CD4-positive, alpha-beta T cell (primary cell): Measurements from ENCODE around the gene PEBP1. TPM values are rescaled to one million over a fixed set of nuclear protein-coding genes. Genes with fewer than 3 reads are reported as not detected.
A peak's percentile ranks its signal among the peaks of the same experiment; 100 is the strongest.

Experiments
- ATAC-seq: fragments of 200-7000 bp; cut with Tn5 transposase; one replicate; pipeline ENCODE4 v1.10.0; 2022; ENCODE audit warnings: mild to moderate bottlenecking; ENCODE audit not compliant: poor library complexity
- CTCF ChIA-PET: fragments of 350-600 bp; sonication (Branson Sonifier 250); formaldehyde crosslinking; loops from one replicate; lab custom pipeline; 2021; ENCODE audit warnings: antibody characterized with exemption, inconsistent platforms; lab: Charles Lee
- POLR2A ChIA-PET: fragments of 350-600 bp; sonication (Branson Sonifier 250); formaldehyde crosslinking; loops from one replicate; lab custom pipeline; 2021; ENCODE audit warnings: antibody characterized with exemption, inconsistent platforms; lab: Charles Lee
- DNase-seq, 14 experiments: peaks; one replicate each; pipeline ENCODE4 v3.0.0-alpha.2; 2013 to 2020; ENCODE audit warnings: mixed read lengths in 2 of 14
- H3K27ac ChIP-seq, 2 donors: one replicate each; pipeline versions ENCODE4 v1.5.1 to v1.7.0; 2013; ENCODE audit warnings: low read length in 2 of 2, low read depth in 1 of 2, mild to moderate bottlenecking in 1 of 2
- H3K27me3 ChIP-seq, 2 experiments: 1 replicate in 1 of 2; 2 replicates in 1 of 2; pipeline versions ENCODE4 v1.6.1 to v1.7.0; 2013; ENCODE audit warnings: low read length in 2 of 2, control low read depth in 1 of 2, mild to moderate bottlenecking in 1 of 2, moderate library complexity in 1 of 2; ENCODE audit not compliant: insufficient read depth in 2 of 2, control insufficient read depth in 1 of 2
- H3K36me3 ChIP-seq: one replicate; pipeline ENCODE4 v1.6.1; 2013; ENCODE audit warnings: low read length, control low read depth; ENCODE audit not compliant: insufficient read depth
- H3K4me1 ChIP-seq: one replicate; pipeline ENCODE4 v1.6.1; 2013; ENCODE audit warnings: low read length, control low read depth; ENCODE audit not compliant: insufficient read depth
- H3K4me3 ChIP-seq: one replicate; pipeline ENCODE4 v1.5.1; 2013; ENCODE audit warnings: mild to moderate bottlenecking, low read length, moderate library complexity
- H3K9me3 ChIP-seq, 2 experiments: 1 replicate in 1 of 2; 2 replicates in 1 of 2; pipeline versions ENCODE4 v1.6.1 to v1.7.0; 2013; ENCODE audit warnings: low read length in 2 of 2, mild to moderate bottlenecking in 2 of 2, control low read depth in 1 of 2, moderate library complexity in 1 of 2; ENCODE audit not compliant: control insufficient read depth in 1 of 2, insufficient read depth in 1 of 2
- H3K27ac Mint-ChIP-seq: one replicate; pipeline ENCODE4 v1.8.0; 2020; ENCODE audit warnings: mixed read lengths
- H3K27me3 Mint-ChIP-seq: one replicate; pipeline ENCODE4 v1.8.0; 2021; ENCODE audit warnings: mixed read lengths
- H3K36me3 Mint-ChIP-seq: one replicate; pipeline ENCODE4 v1.8.0; 2021; ENCODE audit warnings: low read depth, mixed read lengths
- H3K4me1 Mint-ChIP-seq: one replicate; pipeline ENCODE4 v1.8.0; 2021; ENCODE audit warnings: low read depth, mixed read lengths
- H3K4me3 Mint-ChIP-seq: one replicate; pipeline ENCODE4 v1.8.0; 2020; ENCODE audit warnings: mild to moderate bottlenecking, mixed read lengths
- H3K9me3 Mint-ChIP-seq: one replicate; pipeline ENCODE4 v1.8.0; 2020; ENCODE audit warnings: mixed read lengths
- CTCF ChIP-seq: fragments of 200-600 bp; IDR thresholded peaks from one replicate; pipeline ENCODE4 v1.8.0; 2022; ENCODE audit warnings: antibody characterized with exemption, mild to moderate bottlenecking
- intact Hi-C, 2 experiments: fragments of 100-400 bp; cut with DNase I in 1 of 2; cut with micrococcal nuclease in 1 of 2; formaldehyde crosslinking; loops; one replicate each; pipeline versions ENCODE4 v1.15.1 to v1.9.0; 2023 to 2025; cut with DNase I, micrococcal nuclease
- total RNA-seq, 174 experiments: library from RNA in 2 of 174; stranded (reverse) in 2 of 174; gene quantifications; one replicate each; pipeline ENCODE4 v1.2.3 and lab custom pipeline; 2021 to 2026

The PEBP1 gene
- total RNA-seq, 2 experiments from 2014 or later, result 116 to 119 TPM

- H3K36me3 Mint-ChIP-seq, result no peaks in the 10 kb centered on the region
- peaks cover 10% of the 10 kb centered on the region for H3K4me1 Mint-ChIP-seq
- H3K27me3 ChIP-seq, result peaks cover 14 to 17% of the 10 kb centered on the region in 2 experiments
- H3K9me3 Mint-ChIP-seq, result no peaks in the 10 kb centered on the region
- CTCF ChIA-PET, result no interaction called here
- H3K9me3 ChIP-seq, result peaks cover 0 to 8% of the 10 kb centered on the region in 2 experiments
- no peak overlapping the region for H3K27ac Mint-ChIP-seq
- H3K4me1 ChIP-seq, result peaks cover 15% of the 10 kb centered on the region
- intact Hi-C loops, result no loop called here
- no peak for TF ChIP-seq CTCF
- H3K36me3 ChIP-seq, result no peaks in the 10 kb centered on the region
- peaks cover 30% of the 10 kb centered on the region for H3K27me3 Mint-ChIP-seq
- H3K27ac ChIP-seq, result no peak overlapping the region
- DNase-seq (no peak), ATAC-seq (no peak)
- POLR2A ChIA-PET, result interaction anchor here (0.6 kb wide), 1 partner anchor 85 kb away, joined by 3 read pairs; the partner anchor contains the start of gene RFC5
- peak overlapping the region; percentile 49 for H3K4me3 Mint-ChIP-seq
- no peak overlapping the region for H3K4me3 ChIP-seq
These were observed 33.9 kb upstream of the PEBP1 start for GRCh38 chr12:118102070-118102469.

GRCh38 chr12:118102609-118103008 lies 33.3 kb upstream of the PEBP1 start:
- no peak overlapping the region for H3K27ac Mint-ChIP-seq
- peaks cover 10% of the 10 kb centered on the region for H3K4me1 Mint-ChIP-seq
- Histone ChIP-seq H3K4me3 (no peak overlapping the region), H3K27ac (no peak overlapping the region), H3K36me3 (no peaks in the 10 kb centered on the region), H3K9me3 (peaks cover 0 to 8% of the 10 kb centered on the region in 2 experiments), H3K27me3 (peaks cover 14 to 17% of the 10 kb centered on the region in 2 experiments), H3K4me1 (peaks cover 15% of the 10 kb centered on the region)
- no peaks in the 10 kb centered on the region for H3K36me3 Mint-ChIP-seq
- peaks cover 32% of the 10 kb centered on the region for H3K27me3 Mint-ChIP-seq
- peak overlapping the region; percentile 93 for H3K4me3 Mint-ChIP-seq
- TF ChIP-seq CTCF, result no peak
- no peak for DNase-seq
- ChIA-PET POLR2A (interaction anchor here (0.6 kb wide), 1 partner anchor 18 kb away, joined by 3 read pairs; no protein-coding TSS in a partner anchor), CTCF (no interaction called here)
- intact Hi-C loops, result no loop called here
- no peaks in the 10 kb centered on the region for H3K9me3 Mint-ChIP-seq
- ATAC-seq, result no peak

- peak overlapping the region; percentile 93 for H3K4me3 Mint-ChIP-seq
- Histone ChIP-seq H3K4me3 (peak overlapping the region; percentile 56), H3K36me3 (no peaks in the 10 kb centered on the region), H3K9me3 (peaks cover 0 to 8% of the 10 kb centered on the region in 2 experiments), H3K27ac (no peak overlapping the region), H3K27me3 (peaks cover 14 to 17% of the 10 kb centered on the region in 2 experiments), H3K4me1 (peaks cover 15% of the 10 kb centered on the region)
- peak in 3 of 14 experiments; percentile 8 to 13 (median 12) for DNase-seq
- no peaks in the 10 kb centered on the region for H3K36me3 Mint-ChIP-seq
- H3K4me1 Mint-ChIP-seq, result peaks cover 10% of the 10 kb centered on the region
- no peak for TF ChIP-seq CTCF
- intact Hi-C loops, result no loop called here
- ATAC-seq, result no peak
- no peaks in the 10 kb centered on the region for H3K9me3 Mint-ChIP-seq
- ChIA-PET POLR2A (interaction anchor here (0.6 kb wide), 1 partner anchor 19 kb away, joined by 3 read pairs; no protein-coding TSS in a partner anchor), CTCF (interaction anchor here (0.7 to 1.4 kb wide), 2 partner anchors 38 to 47 kb away, joined by 3 to 6 read pairs; no protein-coding TSS in a partner anchor)
- no peak overlapping the region for H3K27ac Mint-ChIP-seq
- peaks cover 32% of the 10 kb centered on the region for H3K27me3 Mint-ChIP-seq
These were observed 32.7 kb upstream of the PEBP1 start for GRCh38 chr12:118103201-118103600.
